Activated CD4-positive, alpha-beta T cell treated with anti-CD3 and anti-CD28 coated beads, Interleukin-2, Interleukin-4, amounts not matched to agents 100 ng/mL and 50 ng/mL, durations not matched to agents 16 hours and 8 hours (primary cell): ENCODE measurements around the gene ACKR3.

Experiments used
- DNase-seq: peaks from one replicate; pipeline ENCODE4 v3.0.0-alpha.2; 2020; ENCODE audit warnings: low spot score

Gene ACKR3

GRCh38 chr2:236587861-236588815, 18.5 kb downstream of the ACKR3 start:
- no peak for DNase-seq

- no peak for DNase-seq
Observed at GRCh38 chr2:236588932-236589592, 19.4 kb downstream of the ACKR3 start.

GRCh38 chr2:236590846-236591245, 21.2 kb downstream of the ACKR3 start:
- no peak for DNase-seq

- DNase-seq: no peak
Observed at GRCh38 chr2:236592821-236593220, 23.2 kb downstream of the ACKR3 start.

GRCh38 chr2:236593531-236593930, 23.9 kb downstream of the ACKR3 start:
- no peak for DNase-seq

DNA sequence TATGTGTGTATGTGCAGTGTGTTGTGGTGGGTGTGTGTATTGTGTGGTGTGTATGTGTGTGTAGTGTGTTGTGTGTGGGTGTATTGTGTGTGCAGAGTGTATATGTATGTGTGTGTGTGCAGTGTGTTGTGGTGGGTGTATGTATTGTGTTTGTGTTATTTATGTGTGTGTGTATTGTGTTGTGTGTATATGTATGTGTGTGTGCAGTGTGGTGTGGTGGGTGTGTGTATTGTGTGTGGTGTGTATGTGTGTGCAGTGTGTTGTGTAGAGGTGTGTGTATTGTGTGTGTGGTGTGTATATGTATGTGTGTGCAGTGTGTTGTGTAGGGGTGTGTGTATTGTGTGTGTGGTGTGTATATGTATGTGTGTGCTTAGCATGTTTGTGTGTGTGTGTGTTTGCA, 24.3 kb downstream of the ACKR3 start:
- no peak for DNase-seq

GRCh38 chr2:236597629-236598028, 28.0 kb downstream of the ACKR3 start:
- no peak for DNase-seq

GRCh38 chr2:236599059-236599458, 29.4 kb downstream of the ACKR3 start:
- no peak for DNase-seq

- no peak for DNase-seq
Observed at GRCh38 chr2:236600158-236600557, 30.5 kb downstream of the ACKR3 start.

GRCh38 chr2:236600892-236601291, 31.3 kb downstream of the ACKR3 start:
- DNase-seq: no peak

DNA sequence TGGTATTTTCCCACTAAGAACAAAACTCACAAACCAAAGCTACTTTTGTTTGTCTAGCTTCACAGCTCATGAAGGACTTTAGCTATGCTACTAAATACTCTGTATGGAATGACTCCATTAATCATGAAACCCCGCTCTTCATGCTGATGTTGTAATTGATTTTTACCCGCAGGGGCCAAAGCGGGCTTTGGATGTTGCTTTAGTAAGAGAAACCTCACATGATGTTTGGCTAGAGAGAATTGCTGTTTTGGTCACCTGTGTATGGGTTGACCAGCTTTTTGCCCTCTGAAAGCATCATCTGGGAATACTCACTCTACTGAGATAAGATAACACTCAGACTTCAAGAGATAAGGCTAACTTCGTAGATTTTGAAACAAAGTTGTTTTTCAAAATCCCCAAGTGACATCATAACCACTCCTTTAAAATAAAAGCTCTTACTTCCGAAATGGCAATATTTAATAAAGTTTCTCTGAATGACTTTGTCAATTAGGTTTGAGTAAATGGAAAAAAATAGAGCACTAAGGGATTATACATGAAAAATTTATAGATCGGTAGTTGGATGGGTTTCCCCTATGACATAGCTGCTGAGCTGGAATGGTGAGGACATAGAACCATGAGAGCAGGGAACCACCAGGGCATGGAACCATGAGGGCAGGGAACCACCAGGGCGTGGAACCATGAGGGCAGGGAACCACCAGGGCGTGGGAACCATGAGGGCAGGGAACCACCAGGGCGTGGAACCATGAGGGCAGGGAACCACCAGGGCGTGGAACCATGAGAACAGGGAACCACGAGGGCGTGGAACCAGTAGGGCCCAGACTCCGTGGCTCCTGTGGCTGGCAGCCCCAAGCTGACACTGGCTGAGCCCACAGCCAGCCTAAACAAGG, 31.9 kb downstream of the ACKR3 start:
- DNase-seq: no peak

GRCh38 chr2:236602678-236603077, 33.1 kb downstream of the ACKR3 start:
- DNase-seq: no peak

DNA sequence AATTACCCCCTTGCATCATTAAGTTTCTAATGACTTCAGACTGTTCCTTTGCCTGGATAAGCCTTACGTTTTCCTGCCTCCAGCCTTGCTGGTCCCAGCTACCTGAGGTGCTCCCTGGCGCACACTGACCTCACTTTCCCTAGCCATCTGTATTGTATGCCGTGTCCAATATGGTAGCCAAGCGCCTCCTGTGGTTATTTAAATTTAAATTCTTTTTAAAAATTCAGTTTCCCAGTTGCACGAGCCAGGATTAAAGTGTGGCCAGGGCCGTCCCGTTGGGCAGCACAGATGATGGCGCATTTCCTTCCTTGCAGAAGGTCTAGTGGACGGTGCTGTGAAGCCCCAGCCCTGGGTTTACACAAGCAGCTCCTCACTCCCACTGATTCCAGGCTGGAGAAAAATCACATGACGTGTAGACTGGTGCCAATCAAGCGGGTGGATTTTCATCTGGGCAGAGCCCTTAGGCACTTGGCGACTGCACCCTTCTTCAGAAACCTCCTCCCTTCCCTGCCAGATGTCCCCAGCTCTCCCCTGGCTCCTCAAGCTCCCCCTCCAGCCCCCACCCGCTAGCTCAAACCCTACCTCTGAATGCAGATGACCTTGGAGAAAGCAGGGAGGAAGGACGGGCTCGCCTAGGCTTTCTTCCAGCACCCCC, 33.9 kb downstream of the ACKR3 start:
- no peak for DNase-seq

DNA sequence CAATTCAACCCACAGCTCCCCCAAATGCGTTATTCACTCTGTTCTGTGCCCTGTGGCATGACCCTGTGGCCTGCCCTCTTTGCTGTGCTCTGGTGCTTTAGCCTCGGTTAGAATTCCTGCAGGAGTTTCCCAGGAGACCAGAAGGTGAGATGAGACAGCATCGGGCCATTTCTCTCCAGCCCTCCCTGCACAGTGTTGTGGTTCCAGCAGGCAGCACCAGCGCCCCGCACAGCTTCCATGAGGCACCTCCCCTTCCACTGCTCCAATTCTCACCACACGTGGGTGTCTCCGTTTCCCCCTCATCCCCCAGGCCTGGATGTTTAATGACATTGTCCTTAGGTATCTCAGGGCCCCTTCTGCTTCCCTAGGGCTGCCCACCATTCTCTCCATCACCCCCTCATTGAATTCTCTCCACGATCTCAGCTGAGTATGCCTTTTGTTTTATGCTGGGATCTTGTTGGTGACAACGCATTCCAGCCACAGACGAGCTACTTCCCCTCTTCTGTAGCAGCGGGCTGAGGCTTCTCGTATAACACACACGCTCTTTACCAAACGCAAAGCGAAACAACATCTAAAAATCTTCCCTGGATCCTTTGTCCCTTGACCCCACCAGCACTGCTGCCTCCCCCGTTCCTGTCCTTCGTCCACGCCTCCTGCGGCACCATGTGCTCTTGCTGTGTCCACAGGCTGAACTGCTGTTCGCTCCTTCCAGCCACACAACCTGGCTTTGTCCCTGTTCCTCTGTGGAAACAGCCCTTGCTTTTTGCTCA, 35.1 kb downstream of the ACKR3 start:
- DNase-seq: no peak

GRCh38 chr2:236605345-236605734, 35.7 kb downstream of the ACKR3 start:
- no peak for DNase-seq

DNA sequence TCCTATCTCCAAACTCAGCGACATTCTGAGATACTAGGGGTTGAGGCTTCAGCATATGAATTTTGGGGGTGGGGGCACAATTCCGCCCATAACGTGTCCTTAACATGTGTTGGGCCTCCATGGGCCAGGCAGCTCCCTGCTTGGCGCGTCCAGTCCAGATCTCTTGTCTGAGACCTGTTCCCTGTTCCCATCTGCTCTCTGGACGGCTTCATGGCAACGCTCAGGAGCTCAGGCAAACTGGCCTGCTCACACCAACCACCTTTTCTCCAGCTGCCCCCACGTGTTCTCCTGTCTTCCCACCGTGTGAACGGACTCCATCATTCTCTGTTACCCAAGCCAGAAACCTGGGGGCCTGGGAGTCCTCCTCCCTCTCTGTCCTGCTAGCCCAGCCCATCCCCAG, 36.4 kb downstream of the ACKR3 start:
- DNase-seq: no peak

GRCh38 chr2:236607471-236608187, 38.0 kb downstream of the ACKR3 start:
- DNase-seq: no peak

- DNase-seq: no peak
Observed at GRCh38 chr2:236608188-236608525, 38.5 kb downstream of the ACKR3 start.

DNA sequence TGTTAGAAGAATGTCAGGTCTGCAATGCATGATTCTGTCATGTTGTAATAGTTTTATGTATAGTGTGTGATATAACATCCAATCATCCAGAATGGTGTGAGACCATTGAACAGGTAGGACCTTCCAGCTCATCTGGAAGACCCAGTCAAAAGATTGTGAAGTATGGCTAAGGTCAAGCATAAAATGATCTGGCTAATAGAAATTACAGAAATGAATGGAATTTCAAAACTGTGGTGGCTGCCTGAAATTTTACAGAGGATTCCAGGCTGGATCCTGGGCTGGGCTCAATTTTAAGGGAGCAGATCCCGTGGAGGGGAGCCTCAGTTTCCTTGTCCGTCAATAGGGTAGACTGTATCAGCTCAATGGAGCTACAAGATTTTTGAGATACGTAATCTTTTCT, 39.1 kb downstream of the ACKR3 start:
- no peak for DNase-seq

- no peak for DNase-seq
Observed at GRCh38 chr2:236610991-236611821, 41.6 kb downstream of the ACKR3 start.
